ENCODE results near the gene DHX9.

DNA sequence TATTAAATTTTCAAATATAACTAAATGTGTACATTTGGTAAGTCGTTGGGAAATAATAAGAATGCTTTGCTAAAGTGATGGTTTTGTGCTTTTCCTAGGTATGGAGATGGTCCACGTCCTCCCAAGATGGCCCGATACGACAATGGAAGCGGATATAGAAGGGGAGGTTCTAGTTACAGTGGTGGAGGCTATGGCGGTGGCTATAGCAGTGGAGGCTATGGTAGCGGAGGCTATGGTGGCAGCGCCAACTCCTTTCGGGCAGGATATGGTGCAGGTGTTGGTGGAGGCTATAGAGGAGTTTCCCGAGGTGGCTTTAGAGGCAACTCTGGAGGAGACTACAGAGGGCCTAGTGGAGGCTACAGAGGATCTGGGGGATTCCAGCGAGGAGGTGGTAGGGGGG lies 47.8 kb downstream of the DHX9 start:
- TF ChIP-seq POLR2A (IDR thresholded peaks at IDR 0.05; ENCODE audit: low read length): no peak
- TF ChIP-seq CTCF (IDR thresholded peaks at IDR 0.05): no peak
- TF ChIP-seq RNF2 (IDR thresholded peaks at IDR 0.05; ENCODE audit: borderline replicate concordance, low read depth): no peak
- no peak for TF ChIP-seq USF2 (IDR thresholded peaks at IDR 0.05)
- TF ChIP-seq CEBPB (IDR thresholded peaks at IDR 0.05): no peak
- no peak for TF ChIP-seq JUNB (IDR thresholded peaks at IDR 0.05)
